Liver (tissue), 3 donors: ENCODE results near the gene MIB1.

Experiments
- JUND ChIP-seq, 2 donors: IDR thresholded peaks; 2 replicates each; pipeline ENCODE4 v1.6.1; 2016; ENCODE audit warnings: antibody characterized with exemption in 2 of 2
- SP1 ChIP-seq: IDR thresholded peaks from 2 replicates; pipeline ENCODE4 v1.6.1; 2018; ENCODE audit warnings: antibody characterized with exemption, mild to moderate bottlenecking
- TAF1 ChIP-seq: conservative IDR thresholded peaks from 2 replicates; pipeline ENCODE4 v1.6.1; 2016; ENCODE audit warnings: antibody characterized with exemption, mild to moderate bottlenecking
- TF ChIP-seq, protein P1 (sequence below): fragments of 150-350 bp; IDR thresholded peaks from 2 replicates; pipeline ENCODE4 v1.5.1; 2017; ENCODE audit warnings: improper control_type of control experiment, low read depth, low read length; ENCODE audit not compliant: missing input control
- TF ChIP-seq, protein P2 (sequence below): IDR thresholded peaks from 2 replicates; pipeline ENCODE4 v1.6.1; 2016; ENCODE audit warnings: antibody characterized with exemption
- donor health status: healthy.
- donor health status: healthy.

DNA sequence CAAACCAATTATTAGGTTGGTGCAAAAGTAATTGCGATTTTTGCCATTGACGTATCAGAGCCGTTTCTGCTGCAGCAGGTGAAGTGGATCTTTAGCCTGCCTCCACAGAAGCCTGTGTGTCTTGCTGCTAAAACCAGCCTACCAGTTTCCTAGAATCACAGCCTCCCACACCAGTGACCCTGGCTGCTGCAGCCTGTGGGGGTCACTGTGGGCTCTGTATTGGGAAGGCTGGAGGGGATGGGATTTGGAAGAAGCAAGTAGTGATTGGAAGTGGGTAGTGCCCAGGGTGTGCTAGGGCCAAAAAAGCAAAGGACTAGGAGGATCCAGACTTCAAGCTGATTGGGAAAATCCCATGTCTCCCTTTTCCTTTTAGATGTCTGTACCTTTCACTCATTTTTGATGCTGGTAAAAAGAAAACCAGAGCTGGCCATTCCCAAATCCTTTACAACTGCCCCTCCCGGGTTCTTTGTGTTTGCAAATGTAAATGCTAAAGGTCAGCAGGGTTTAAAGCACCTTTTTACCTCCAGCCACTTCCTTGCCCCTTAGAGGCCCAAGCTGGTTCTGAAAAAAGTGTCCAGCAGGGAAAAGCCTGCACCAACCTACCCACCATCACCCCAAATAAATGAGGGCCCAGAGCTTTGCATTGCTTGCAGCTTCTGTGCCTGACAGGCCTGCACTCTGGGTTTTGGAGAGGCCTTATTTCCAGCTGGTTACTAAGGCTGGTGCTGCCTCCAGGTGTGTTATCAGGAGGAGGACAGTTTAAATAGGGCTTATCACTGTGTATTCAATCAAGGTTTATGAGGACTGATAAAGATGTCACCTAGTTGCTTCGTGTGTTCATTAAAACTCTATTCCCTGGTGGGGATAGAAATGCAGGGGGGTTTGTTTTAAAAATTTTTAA is 172.0 kb downstream of the MIB1 start:
- TF ChIP-seq, protein P1, sequence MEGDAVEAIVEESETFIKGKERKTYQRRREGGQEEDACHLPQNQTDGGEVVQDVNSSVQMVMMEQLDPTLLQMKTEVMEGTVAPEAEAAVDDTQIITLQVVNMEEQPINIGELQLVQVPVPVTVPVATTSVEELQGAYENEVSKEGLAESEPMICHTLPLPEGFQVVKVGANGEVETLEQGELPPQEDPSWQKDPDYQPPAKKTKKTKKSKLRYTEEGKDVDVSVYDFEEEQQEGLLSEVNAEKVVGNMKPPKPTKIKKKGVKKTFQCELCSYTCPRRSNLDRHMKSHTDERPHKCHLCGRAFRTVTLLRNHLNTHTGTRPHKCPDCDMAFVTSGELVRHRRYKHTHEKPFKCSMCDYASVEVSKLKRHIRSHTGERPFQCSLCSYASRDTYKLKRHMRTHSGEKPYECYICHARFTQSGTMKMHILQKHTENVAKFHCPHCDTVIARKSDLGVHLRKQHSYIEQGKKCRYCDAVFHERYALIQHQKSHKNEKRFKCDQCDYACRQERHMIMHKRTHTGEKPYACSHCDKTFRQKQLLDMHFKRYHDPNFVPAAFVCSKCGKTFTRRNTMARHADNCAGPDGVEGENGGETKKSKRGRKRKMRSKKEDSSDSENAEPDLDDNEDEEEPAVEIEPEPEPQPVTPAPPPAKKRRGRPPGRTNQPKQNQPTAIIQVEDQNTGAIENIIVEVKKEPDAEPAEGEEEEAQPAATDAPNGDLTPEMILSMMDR = no peak
- TF ChIP-seq, protein P2, sequence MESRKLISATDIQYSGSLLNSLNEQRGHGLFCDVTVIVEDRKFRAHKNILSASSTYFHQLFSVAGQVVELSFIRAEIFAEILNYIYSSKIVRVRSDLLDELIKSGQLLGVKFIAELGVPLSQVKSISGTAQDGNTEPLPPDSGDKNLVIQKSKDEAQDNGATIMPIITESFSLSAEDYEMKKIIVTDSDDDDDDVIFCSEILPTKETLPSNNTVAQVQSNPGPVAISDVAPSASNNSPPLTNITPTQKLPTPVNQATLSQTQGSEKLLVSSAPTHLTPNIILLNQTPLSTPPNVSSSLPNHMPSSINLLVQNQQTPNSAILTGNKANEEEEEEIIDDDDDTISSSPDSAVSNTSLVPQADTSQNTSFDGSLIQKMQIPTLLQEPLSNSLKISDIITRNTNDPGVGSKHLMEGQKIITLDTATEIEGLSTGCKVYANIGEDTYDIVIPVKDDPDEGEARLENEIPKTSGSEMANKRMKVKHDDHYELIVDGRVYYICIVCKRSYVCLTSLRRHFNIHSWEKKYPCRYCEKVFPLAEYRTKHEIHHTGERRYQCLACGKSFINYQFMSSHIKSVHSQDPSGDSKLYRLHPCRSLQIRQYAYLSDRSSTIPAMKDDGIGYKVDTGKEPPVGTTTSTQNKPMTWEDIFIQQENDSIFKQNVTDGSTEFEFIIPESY = no peak
- no peak for TF ChIP-seq SP1
- no peak for TF ChIP-seq TAF1
- TF ChIP-seq JUND (IDR thresholded peaks at IDR 0.05) = no peak
